ENCODE data around the gene SLC38A5. TPM values are rescaled to one million over a fixed set of nuclear protein-coding genes. Genes with fewer than 3 reads are reported as not detected.
"Not testable (repeated sequence)": the region's sequence is repeated elsewhere in the genome, so short reads cannot be mapped to it uniquely, and the experiment has no call there.

Gene SLC38A5
- total RNA-seq, 1 donor, result 97.0 TPM

DNA sequence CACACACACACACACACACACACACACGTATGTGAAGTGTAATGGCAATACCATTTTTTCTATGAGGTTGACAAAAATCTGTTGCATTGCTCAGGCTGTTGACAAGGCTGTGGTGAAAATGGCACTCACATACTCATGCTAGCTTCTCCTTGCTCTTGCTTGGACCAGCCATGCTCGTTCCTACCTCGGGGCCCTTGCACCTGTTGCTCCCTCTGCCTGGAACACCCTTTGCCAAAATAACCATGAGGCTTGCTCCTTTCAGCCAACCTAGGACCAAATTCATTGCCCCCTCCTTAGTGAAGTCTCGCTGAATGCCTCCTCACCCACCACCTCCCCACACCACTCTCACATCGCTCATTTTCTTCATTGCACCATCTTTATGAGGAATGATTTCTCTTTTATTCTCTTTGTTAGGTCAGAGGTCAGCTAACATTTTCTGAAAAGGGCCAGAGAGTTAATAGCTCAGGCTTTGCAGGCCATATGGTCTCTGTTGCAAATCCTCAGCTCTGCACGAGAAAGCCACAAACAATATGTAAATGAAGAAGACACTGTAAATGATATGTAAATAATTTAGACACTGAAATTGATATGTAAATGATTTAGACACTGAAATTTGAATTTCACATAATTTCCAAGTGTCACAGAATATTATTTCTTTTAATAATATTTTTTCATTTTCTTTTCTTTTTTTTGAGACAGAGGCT, 13.3 kb downstream of the SLC38A5 start:
- no peak overlapping the region for H3K4me3 ChIP-seq (ENCODE audit: low read depth, low read length)
- no peak for TF ChIP-seq CTCF (IDR thresholded peaks at IDR 0.05; ENCODE audit: insufficient read depth, low read length)
- DNase-seq (ENCODE audit: low read depth), result no peak

DNA sequence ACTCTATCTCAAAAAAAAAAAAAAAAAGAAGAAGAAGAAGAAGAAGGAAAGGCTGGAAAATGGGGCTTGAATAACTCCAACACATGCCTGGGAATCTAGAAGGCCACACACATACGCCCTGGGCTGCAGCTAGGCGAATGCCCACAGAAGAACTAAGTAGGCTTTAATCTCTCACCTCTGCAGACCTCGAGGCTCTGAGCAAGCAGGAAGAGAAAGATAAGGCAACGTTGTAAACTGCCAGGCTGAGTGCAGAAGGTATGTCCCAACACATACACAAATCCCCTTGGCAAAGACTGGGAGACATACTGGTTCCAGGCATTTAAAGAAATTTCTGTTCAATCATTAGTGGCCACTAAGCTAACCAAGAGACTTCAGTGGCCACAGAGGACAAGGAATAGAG, 18.4 kb downstream of the SLC38A5 start:
- TF ChIP-seq CTCF (IDR thresholded peaks at IDR 0.05; ENCODE audit: insufficient read depth, low read length), result no peak
- DNase-seq (ENCODE audit: low read depth), result no peak
- no peak overlapping the region for H3K4me3 ChIP-seq (ENCODE audit: low read depth, low read length)

- no peak for TF ChIP-seq CTCF (IDR thresholded peaks at IDR 0.05; ENCODE audit: insufficient read depth, low read length)
- H3K4me3 ChIP-seq (ENCODE audit: low read depth, low read length), result no peak overlapping the region
- DNase-seq (ENCODE audit: low read depth), result no peak
Measured at GRCh38 chrX:48450076-48450475, 20.0 kb downstream of the SLC38A5 start.

GRCh38 chrX:48447201-48447600, 22.9 kb downstream of the SLC38A5 start:
- not testable (repeated sequence) for H3K4me3 ChIP-seq (ENCODE audit: low read depth, low read length); DNase-seq (ENCODE audit: low read depth)

GRCh38 chrX:48433713-48434112, 36.3 kb downstream of the SLC38A5 start:
- H3K4me3 ChIP-seq (ENCODE audit: low read depth, low read length); DNase-seq (ENCODE audit: low read depth): not testable (repeated sequence)

DNA sequence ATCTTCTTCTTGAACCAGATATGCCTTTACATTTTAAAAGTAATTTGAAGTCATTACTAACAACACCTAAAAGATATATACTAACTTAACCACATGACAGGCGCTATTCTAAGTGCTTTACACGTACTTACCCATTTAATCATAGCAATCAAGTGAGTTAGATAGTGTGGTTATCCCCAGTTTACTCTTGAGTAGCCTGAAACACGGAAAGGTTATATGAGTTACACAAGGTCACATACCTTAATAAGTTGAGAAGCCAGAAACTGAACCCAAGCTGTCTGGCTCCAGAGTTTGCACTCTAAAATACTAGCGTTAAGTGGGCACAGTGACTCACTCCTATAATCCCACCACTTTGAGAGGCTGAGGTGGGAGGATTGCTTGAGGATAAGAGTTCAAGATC, 39.9 kb downstream of the SLC38A5 start:
- not testable (repeated sequence) for H3K4me3 ChIP-seq (ENCODE audit: low read depth, low read length); DNase-seq (ENCODE audit: low read depth)

GRCh38 chrX:48429606-48430005, 40.5 kb downstream of the SLC38A5 start:
- not testable (repeated sequence) for H3K4me3 ChIP-seq (ENCODE audit: low read depth, low read length); DNase-seq (ENCODE audit: low read depth)

DNA sequence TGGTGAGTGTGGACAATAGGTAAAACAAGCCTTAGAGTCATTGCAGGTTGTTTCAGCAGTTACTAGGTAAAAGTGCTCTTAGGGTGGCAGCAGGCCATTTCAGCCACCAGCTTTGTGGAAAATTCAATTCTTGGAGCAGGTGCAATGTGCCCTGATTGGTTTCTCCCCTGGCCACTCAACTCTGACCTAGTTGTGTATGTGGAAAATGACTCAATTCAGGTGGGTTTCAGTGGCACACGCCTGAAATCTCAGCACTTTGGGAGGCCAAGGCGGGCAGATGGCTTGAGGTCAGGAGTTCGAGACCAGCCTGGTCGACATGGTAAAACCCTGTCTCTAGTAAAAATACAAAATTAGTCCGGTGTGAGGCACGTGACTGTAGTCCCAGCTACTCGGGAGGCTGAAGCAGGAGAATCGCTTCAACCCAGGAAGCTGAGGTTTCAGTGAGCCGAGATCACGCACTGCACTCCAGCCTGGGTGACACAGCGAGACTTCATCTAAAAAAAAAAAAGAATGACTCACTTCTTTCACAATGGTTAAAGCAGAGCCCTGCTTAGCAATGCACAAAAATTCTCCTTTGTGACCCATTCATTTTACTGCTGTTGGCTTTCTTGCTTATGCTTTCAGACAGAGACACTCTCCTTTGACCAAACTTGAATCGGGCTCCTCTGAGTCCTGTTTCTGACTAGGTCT, 42.9 kb downstream of the SLC38A5 start:
- H3K4me3 ChIP-seq (ENCODE audit: low read depth, low read length); DNase-seq (ENCODE audit: low read depth): not testable (repeated sequence)

DNA sequence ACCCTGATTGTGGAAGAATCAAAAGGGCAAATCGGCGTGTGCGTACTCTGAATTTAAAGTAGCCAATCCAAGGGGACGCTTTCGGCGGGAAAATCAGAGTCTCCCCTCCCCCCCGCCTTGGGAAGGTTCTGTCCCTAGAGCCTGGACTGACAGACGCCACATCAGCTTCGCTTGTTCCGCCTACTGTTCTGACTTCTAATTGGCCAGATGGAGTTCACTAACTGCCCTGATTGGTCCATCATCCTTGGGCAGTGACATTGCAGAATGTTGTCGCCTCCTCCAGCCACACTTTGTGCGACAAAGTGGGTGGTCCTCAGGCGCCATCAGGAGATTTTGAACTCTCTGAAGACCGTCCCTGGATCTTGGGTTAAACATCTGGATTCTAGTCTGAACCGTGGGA, 58.2 kb downstream of the SLC38A5 start, which contains the start of gene SSX4B:
Gene SSX4B (minus strand): TSS at position 101 of the 400 bp plus-strand sequence. CDS start 588 bp downstream, outside the sequence.
- DNase-seq (ENCODE audit: low read depth); H3K4me3 ChIP-seq (ENCODE audit: low read depth, low read length): not testable (repeated sequence)

Small RNA genes within 50 kb of the gene (small RNA-seq; reads per million reads assigned to genes)
- gene AL606490.4, result not detected

Other genes with a start within 250 kb of the SLC38A5 start
- 0.09 TPM in 1 of 2 replicates, not detected in the other for gene SSX1, start 214.9 kb downstream of the SLC38A5 start, total RNA-seq (ENCODE audit: low replicate concordance)
- not detected in 2 replicates for gene SSX3, start 113.6 kb downstream of the SLC38A5 start, total RNA-seq (ENCODE audit: low replicate concordance)
- gene SSX4, start 86.7 kb downstream of the SLC38A5 start, total RNA-seq (ENCODE audit: low replicate concordance), result not detected in 2 replicates
- not detected in 2 replicates for gene SSX4B, start 58.3 kb downstream of the SLC38A5 start, total RNA-seq (ENCODE audit: low replicate concordance)
- gene FTSJ1, start 5.9 kb upstream of the SLC38A5 start, total RNA-seq (ENCODE audit: low replicate concordance), result 22.7 and 55.0 TPM in 2 replicates
- gene PORCN, start 38.7 kb upstream of the SLC38A5 start, total RNA-seq (ENCODE audit: low replicate concordance), result 9.1 and 10.1 TPM in 2 replicates
- gene EBP, start 51.5 kb upstream of the SLC38A5 start, total RNA-seq (ENCODE audit: low replicate concordance), result 30.7 and 49.2 TPM in 2 replicates
- 8.0 and 10.1 TPM in 2 replicates for gene TBC1D25, start 69.5 kb upstream of the SLC38A5 start, total RNA-seq (ENCODE audit: low replicate concordance)
- 125 and 463 TPM in 2 replicates for gene RBM3, start 104.2 kb upstream of the SLC38A5 start, total RNA-seq (ENCODE audit: low replicate concordance)
- gene WDR13, start 127.2 kb upstream of the SLC38A5 start, total RNA-seq (ENCODE audit: low replicate concordance), result 41.2 and 72.7 TPM in 2 replicates
- 0.09 TPM in 1 of 2 replicates, not detected in the other for gene WAS, start 213.5 kb upstream of the SLC38A5 start, total RNA-seq (ENCODE audit: low replicate concordance)
- gene SUV39H1, start 226.5 kb upstream of the SLC38A5 start, total RNA-seq (ENCODE audit: low replicate concordance), result 5.1 and 8.5 TPM in 2 replicates

All from fibroblast of the aortic adventitia (primary cell).